Measurements from ENCODE around the gene GNAZ. TPM values are rescaled to one million over a fixed set of nuclear protein-coding genes. Genes with fewer than 3 reads are reported as not detected.

The GNAZ gene
- total RNA-seq, 1 experiment from 2014 or later: 6.0 TPM

DNA sequence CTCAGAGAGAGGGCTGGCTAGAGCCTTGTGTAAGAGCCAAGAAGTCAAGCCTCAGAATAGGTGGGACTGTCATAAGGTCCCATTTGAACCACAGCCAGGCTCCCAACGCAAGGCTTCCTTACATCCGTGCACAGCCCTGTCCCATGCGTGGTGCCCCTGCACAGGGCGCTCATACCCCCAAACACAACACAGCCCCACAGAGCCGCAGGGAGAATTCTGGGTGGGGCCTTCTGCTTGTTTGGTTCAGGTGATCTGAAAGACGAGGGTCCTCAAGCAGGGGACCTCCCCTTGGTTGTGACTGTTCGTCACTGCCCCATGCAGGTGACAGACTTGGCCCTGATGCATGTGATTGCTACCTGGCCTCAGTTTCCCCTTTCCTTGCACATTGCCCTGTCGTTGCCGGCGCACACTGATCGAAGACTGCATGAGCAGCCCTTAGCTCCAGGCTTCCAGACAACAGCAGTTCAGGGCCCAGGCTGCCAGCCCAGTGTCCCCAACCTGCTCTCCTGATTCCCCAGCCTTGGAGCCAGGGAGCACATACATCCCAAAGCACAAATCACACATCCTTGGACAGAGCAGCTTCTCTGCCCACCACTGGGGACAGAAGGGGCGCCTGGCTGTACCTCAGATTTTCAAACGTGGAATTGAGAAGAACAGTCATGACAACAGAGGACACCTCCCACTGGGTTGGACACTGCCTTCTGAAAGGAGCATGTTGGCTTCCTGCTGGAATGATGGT, 22.1 kb downstream of the GNAZ start:
- no peak for DNase-seq (ENCODE audit: low spot score)

DNA sequence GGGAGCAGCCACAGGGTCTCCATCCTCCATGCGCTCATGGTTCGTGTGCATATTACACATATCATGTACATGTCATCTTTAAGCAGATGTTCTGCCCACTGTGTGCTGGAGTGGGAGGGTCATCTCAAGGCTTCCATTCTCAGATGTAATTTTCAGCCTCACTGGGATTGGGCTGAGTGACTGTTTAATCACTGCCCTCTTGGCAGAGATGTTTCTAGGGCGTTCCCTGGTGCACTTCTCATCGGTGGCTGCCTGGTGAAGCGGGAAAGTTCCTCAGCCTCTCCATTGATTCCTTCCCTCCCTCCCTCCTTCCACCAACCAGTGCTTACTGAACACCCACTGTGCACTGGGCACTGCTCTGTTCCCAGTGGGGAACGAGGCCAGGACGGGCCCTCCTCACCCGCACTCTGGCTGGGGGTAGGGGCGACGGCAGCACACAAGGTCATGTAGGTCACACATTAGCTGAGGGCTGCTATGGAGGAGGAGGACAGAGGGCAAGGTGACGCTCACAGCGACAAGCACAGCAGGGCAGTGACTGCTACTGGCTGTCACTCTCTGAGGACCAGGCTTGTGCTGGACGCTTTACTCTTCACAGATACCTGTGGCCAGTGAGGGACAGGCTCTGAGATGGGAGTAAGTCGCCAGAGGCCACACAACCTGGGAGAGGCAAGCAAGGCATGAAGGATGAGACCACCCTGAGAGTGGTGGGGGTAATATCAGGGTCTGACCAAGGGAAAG, 22.9 kb downstream of the GNAZ start:
- DNase-seq (ENCODE audit: low spot score): no peak

DNA sequence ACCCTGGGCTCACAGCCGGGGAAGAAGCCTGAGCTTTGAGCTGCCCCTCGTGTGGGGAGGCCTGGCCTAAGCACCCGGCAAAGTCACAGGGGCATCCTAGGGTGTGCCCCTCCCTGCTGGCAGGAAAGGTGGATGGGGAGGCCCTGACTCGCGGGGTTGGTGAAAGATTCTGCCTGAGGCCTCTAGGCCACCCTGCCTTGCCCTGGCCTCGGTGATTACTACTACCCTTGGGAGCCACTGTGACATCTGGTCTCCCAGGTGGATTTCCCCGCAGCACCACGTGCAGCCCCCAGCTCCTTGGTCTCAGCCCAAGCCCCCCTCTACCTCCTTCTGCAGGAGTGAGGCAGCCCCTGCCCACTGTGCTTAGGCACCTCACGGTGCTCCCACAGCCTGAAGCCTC, 23.9 kb downstream of the GNAZ start:
- no peak for DNase-seq (ENCODE audit: low spot score)

- DNase-seq (ENCODE audit: low spot score): no peak
Observed at GRCh38 chr22:23094695-23095681, 24.7 kb downstream of the GNAZ start.

DNA sequence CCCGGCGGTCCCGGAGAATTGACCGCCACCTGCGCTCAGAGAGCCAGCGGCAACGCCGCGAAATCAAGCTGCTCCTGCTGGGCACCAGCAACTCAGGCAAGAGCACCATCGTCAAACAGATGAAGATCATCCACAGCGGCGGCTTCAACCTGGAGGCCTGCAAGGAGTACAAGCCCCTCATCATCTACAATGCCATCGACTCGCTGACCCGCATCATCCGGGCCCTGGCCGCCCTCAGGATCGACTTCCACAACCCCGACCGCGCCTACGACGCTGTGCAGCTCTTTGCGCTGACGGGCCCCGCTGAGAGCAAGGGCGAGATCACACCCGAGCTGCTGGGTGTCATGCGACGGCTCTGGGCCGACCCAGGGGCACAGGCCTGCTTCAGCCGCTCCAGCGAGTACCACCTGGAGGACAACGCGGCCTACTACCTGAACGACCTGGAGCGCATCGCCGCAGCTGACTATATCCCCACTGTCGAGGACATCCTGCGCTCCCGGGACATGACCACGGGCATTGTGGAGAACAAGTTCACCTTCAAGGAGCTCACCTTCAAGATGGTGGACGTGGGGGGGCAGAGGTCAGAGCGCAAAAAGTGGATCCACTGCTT, 25.5 kb downstream of the GNAZ start:
- no peak for DNase-seq (ENCODE audit: low spot score)

GRCh38 chr22:23097412-23098229, 27.3 kb downstream of the GNAZ start:
- DNase-seq (ENCODE audit: low spot score): no peak

DNA sequence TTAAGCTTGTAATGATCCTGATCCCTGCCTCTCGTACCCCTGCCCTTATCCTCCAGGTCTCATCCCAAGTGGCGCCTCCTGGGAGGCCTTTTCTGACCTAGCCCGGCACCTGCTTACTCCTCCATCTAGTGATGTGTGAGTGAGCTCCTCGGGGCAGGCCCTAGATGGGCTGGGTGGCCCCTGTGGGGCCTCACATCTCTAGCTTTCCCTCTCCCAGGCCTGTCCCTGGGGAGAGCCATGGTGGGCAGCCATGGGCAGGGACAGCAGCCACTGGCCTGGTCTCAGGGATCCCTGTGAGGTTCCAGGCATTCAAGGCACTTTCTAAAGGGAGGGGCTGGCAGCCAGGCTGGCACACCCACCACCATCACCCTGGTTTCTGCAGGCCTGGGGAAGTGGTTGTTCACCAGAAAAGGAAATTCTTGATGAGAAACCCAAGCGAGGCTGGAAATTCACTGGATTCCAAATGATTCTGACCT, 27.9 kb downstream of the GNAZ start:
- no peak for DNase-seq (ENCODE audit: low spot score)

- DNase-seq (ENCODE audit: low spot score): no peak
Observed at GRCh38 chr22:23098718-23099530, 28.6 kb downstream of the GNAZ start.

- no peak for DNase-seq (ENCODE audit: low spot score)
Observed at GRCh38 chr22:23099531-23099804, 29.1 kb downstream of the GNAZ start.

- DNase-seq (ENCODE audit: low spot score): no peak
Observed at GRCh38 chr22:23100124-23100801, 29.9 kb downstream of the GNAZ start.

DNA sequence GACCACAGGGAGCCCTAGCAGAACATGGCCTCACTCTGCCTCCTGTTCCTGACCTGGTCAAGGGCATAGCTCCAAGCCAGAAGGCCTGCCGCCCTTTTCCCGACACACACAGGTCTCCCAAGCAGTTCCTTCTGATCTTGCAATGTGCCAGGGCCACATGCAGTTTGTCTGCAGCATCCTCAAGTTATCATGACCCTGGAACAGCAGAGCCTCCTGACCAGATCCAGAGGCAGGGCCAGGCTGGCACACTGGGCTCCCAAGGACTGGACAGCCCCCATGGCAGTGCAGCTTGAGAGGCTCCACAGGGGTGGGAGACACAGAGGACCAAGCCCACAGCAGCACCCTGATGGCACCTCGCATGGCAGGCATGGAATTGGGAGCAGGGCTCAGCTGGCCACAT, 31.2 kb downstream of the GNAZ start:
- DNase-seq (ENCODE audit: low spot score): no peak

GRCh38 chr22:23102002-23102655, 31.8 kb downstream of the GNAZ start:
- DNase-seq (ENCODE audit: low spot score): no peak

- no peak for DNase-seq (ENCODE audit: low spot score)
Observed at GRCh38 chr22:23102776-23103175, 32.5 kb downstream of the GNAZ start.

DNA sequence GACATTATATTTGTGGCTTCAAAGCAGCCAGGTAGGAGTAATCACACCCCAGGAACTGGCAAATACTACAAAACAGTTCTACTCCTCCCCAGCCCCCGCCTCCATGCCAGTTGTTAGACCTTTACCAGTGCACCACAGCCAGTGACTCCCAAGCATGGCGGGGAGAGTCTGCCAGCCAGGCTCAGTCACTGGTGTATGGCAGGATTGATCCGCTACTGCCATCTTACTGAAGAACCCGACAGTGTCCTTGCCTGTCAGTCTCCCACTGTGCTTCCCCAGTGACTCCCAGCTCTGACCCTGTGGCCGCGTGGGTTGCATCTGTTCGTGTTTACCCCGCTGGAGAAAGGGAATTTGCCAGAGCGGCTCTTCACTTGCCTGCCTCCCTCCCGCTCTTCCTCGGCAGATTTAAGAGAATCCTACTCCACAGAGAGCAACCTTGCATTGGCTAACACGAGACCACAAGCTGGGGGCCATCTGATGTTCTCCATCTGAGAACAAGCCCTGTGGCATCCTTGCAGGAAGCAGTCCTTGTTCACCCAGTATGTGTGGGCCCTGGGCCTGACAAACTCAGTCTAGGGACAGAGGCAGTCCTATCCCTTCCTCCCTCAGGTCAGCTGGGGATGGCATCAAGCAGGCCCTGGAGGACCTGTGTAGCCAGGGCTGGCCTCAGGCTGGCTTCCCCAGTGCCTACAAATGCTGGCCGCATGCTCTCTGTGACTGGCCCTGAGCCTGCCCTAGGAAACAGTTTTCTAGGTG, 33.1 kb downstream of the GNAZ start:
- no peak for DNase-seq (ENCODE audit: low spot score)

DNA sequence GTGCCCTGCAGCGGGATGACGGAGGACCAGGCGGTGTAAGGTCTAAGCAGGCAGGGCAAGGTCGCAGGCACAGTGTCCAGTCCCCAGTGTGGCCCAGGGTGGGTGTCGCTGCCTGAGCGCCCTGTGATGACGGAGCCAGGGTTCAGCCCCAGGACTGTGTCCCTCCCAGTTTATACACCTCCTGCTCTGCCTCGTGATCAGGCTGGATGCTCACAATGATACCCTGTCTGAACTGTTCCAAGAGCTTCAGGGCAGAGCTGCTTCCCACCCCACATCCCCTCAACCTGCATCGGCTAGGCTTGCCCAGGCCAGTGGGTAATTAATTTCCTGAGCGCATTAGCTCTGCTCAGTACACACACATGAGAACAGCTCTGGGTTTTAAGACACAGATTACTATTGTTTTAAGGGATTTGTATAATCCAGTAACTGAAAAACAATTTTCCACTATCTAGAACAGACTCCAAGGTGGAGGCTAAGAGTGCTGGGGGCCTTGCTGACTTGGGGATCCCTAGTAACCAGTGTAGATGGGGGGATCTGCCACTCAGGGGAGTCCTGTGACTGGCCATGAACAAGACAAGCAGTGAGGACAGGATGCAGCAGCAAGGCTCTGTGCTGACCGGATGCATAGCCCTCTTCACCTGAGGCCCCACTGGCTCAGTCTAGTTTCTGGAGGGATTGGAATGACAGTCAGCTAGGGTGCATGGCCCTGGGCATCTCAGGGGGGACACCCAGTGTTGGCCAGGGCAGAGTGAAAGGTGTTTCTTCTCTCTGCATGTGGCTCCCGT, 34.1 kb downstream of the GNAZ start:
- no peak for DNase-seq (ENCODE audit: low spot score)

GRCh38 chr22:23105304-23105703, 35.0 kb downstream of the GNAZ start:
- DNase-seq (ENCODE audit: low spot score): no peak

GRCh38 chr22:23105919-23106318, 35.6 kb downstream of the GNAZ start:
- no peak for DNase-seq (ENCODE audit: low spot score)
